NCI-H2107 treated with DMSO at 0.1 percent for 48 hours (cell line): ENCODE results near the gene CD300LB.

Experiments used
- DNase-seq: peaks from one replicate; lab custom pipeline; 2025; ENCODE audit not compliant: unreplicated experiment; lab: John Stamatoyannopoulos, UW

Gene CD300LB

GRCh38 chr17:74549343-74549742 lies 18.1 kb upstream of the CD300LB start:
- no peak for DNase-seq

DNA sequence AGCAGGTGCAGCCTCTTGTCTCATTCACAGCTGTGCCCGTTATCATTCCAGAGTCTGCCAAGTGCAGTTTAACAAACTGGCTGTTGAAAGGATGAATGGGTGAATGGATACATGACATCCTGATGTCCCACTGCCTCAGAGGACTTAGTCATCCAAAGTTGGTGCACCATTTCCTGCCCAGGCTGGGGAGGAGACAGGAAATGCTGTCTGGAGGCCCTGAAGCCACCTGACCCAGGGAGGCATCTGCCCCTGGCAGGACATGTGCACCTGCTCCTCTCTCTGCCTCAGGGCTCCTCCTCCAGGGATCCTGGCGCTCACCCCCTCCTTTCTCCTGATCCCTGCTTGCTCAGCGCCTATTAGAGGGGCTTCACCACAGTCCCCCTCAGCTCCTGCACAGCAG lies 16.5 kb upstream of the CD300LB start:
- no peak for DNase-seq

GRCh38 chr17:74547264-74547663 lies 16.0 kb upstream of the CD300LB start:
- DNase-seq: no peak

DNA sequence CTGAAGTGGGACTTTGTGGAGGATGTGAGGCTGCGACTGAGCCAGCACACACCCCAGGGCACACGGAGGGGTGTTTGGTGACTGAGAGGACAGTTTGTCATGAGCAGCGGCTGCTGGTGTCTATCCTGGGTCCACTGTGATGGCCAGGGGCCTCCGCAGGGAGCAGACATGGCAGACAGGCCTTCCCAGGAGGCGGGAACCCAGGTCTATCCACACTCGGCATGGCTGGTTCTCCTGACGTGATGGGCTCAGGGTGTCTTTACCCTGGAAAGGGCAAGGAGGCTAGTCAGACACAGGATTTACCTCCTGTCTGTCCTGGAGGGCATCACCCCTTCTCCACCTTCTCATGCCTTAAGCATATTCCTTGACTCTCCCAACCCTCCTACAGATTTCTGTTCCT lies 15.3 kb upstream of the CD300LB start:
- no peak for DNase-seq

GRCh38 chr17:74545843-74546230 lies 14.6 kb upstream of the CD300LB start, which contains the start of gene CD300C:
Gene CD300C, minus strand, starts transcription at chr17:74546115. Its CDS starts 333 bp downstream, at chr17:74545782.
- no peak for DNase-seq

- no peak for DNase-seq
Measured at GRCh38 chr17:74544991-74545842, 13.9 kb upstream of the CD300LB start.

DNA sequence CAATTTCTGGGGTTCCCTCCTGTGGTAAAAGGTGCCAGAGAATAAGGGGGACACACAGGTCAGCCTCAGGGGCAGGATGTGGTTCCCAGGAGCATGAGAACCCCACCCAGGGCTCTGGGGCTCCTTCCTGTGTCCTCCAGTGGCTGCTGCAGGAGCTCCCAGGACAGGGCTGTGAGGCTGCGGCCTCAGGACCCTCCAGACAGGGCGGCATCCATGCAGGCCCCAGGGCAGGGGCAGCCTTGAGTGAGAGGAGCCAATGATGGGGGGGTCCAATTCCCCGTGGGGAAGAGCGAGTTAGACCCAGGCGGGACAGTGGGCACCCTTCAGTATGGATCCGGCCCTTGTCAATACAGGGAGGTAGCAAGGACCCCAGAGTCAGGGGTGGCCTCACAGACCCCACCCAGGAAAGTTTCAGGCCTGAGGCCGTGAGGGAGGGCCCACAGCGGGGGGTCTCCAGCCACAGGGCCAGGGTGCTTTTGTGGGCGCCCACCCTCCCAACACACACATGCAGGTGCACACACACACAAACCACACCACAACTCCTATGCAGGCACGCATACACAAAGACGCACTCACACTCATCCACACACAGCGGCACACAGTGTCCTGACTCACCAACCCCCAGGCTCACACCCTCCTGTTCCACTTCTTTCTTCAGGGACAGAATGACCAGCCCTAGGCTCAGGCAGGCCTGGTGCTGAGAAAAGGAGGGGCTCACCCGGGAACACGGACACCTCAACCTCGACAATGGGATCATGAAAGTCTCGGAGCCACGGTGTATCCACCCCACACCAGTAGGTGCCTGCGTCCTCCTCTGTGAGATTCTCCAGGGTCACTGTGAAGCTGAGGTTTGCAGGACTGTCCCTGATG lies 12.9 kb upstream of the CD300LB start:
- DNase-seq: no peak

DNA sequence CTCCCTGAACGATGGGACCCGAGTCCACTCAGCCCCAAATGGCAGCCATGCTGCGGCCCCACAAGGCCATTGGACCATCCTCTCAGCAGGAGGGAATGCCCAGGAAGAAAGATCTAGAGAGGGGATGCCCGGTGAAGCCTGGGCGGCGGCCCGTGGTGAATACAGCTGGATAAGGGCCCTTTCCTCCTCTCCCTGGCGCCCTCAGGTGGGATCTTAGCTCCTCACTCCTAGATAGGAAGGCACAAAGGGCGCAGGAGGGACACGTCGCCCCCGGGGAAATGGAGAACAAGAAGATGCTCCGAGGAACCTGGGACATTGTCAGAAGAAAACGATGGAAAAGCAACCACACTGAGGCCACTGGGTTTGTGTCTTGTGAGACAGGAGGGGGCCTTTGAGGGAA lies 12.1 kb upstream of the CD300LB start:
- DNase-seq: no peak

DNA sequence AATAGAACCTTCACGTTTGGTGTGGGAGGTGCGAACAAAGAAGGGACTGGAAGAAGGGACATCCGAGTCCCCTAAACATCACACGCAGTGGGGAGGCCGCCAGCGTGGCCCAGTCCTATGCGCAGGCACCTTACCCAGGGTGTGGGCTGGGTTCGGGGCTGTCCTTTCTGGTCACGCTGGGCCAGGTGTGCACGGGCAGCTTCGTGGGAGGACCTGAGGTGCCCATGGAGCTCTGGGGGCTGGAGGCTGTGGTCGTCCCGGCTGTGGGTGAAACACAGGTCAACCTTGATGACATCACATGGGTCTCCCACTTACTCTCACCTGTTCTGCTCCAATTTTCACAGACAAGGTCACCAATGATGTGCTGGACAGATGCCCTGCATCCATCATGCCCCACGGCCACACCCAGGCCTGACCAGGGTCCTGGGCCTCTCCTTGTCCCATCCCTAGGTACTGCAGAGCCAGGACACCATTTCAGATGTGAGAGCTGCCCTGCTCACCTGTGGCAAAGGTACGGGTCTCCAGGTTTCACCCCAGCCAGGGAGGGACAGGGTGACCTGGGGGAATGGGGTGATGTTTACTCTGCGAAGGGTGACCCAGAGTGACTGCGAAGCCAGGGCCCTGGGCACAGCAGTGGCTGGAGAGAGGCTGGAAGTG lies 11.6 kb upstream of the CD300LB start:
- DNase-seq: no peak

DNA sequence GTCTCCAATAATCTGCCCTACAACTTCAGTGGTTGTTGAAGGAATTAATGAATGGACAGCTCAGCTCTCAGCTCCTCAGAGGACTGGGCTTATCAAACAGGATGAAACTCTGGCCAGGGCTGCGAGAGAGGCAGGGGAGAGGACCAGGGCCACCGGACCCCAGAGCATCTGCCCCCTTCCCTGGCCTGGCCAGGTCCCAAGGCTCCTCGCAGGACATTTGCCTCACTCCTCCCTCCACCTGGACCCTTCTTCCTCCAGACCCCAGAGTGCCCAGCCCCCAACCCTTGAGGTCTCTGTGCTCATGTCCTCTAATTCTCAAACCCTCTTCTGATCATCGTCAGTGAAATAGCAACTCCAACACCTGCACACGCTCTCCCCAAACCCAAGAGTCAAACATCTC lies 10.9 kb upstream of the CD300LB start:
- no peak for DNase-seq

GRCh38 chr17:74541176-74542111 lies 10.2 kb upstream of the CD300LB start:
- no peak for DNase-seq

DNA sequence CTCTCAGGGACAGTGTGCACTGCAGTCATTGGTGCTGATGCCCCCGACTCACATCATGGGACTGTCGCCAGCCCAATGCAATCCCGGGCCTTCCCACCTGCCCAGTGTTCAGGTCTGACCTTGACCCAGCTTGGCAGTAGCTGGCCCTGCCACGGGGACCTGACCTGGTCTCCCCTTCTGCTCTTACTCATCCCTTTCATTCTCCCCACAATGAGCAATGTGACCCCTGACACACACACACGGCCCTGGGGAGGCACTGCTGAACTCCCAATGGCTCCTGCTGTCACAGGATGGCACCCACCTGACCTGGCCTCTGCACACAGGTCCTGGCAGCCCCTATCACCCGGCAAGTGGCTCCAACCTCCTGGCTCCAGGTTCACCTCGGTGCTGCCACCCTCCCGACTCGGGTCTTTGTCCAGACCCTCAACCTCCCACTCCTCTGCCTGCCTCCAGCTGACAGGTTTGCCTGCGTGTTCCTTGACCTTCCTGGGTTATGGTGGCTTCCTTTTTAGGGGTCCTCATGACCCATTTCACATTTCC lies 8.1 kb upstream of the CD300LB start:
- no peak for DNase-seq

- no peak for DNase-seq
Measured at GRCh38 chr17:74536890-74537289, 5.6 kb upstream of the CD300LB start.

DNA sequence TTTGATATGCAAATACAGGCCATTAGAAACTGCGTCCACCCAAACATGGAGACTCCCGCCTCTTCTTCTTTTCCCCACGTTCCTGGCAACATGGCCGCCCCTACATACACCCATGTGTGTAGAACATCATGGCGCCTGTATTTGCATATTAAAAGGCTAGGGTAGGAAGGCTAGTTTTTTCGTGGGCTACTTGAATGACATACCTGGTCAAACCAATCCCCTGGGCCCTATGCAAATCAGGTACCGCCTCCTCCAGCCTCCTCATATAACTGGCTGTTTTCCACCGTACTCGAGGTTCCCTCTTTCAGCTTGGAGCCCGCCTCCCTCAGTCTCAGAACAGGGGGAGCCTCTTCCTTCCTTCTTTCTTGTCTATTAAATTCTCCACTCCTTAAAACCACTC lies 840 bp upstream of the CD300LB start:
- no peak for DNase-seq

GRCh38 chr17:74530831-74531150 lies 484 bp downstream of the CD300LB start:
- DNase-seq: no peak

- no peak for DNase-seq
Measured at GRCh38 chr17:74529243-74529642, 2.0 kb downstream of the CD300LB start.

DNA sequence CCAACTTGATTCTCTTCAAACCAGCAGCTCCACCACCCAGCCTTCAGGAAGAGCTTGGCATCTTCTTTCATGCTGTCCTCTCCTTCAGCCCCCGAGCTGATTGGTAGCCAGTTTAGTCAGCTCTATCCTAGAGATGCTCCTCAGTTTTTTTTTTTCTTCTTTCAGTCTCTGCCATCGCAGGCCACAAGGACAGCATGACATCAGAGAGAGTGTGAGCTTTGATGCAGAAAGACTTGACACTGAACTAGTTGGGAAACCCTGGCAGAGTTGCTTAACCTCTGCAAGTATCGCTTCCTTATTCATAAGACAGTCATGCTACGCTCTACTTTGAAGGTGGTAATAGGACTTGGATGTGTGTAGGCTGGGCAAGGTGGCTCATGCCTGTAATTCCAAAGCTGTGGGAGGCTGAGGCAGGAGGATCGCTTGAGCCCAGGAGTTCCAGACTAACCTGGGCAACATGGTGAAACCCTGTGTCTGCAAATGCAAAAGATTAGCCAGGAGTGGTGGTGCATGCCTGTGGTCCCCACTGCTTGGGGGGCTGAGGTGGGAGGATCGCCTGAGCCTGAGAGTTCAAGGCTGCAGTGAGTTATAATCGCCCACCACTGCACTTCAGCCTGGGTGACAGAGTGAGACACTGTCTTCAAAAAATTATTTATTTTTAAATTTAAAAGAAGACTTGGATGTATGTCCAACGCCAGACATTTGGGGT lies 2.6 kb downstream of the CD300LB start:
- no peak for DNase-seq

DNA sequence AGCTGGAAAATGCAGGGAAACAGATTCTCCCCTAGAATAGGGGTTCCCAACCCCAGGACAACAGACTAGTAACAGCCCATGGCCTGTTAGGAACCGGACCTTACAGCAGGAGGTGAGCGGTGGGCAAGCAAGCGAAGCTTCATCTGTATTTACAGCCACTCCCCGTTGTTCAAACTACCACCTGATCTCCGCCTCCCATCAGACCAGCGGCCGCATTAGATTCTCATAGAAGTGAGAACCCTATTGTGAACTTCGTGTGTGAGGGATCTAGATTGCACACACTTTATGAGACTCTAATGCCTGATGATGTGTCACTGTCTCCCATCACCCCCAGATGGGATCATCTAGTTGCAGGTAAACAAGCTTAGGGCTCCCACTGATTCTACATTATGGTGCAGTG lies 3.5 kb downstream of the CD300LB start:
- DNase-seq: no peak

DNA sequence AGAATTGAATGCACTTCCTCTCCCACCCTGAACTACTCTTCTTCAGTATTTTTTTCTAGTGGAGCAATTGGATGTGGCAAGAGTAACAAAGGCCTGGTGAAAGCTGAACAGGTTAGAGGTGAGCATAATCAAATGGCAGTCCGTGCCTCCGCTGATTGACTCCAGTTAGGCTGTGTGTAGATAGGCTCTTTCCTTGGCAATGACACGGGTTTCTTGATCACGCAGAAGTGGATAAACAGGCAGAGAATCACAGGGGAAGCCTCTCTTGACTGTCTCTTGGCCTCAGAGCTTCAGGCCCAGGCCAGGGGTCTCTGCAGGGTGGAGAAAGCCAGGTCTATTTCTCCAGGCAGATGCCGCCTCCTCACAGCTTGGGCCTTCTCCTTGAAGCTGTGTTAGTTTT lies 4.2 kb downstream of the CD300LB start:
- DNase-seq: no peak

- no peak for DNase-seq
Measured at GRCh38 chr17:74526681-74527080, 4.6 kb downstream of the CD300LB start.
